KBM-7 (cell line): Measurements from ENCODE around the gene PTH2.
"Not testable (repeated sequence)": the region's sequence is repeated elsewhere in the genome, so short reads cannot be mapped to it uniquely, and the experiment has no call there.

Experiments used
- DNase-seq: peaks from one replicate; pipeline ENCODE4 v3.0.0-alpha.2; 2015
- in situ Hi-C: fragments of 300-500 bp; cut with MboI; formaldehyde crosslinking; loops from 2 replicates; pipeline ENCODE4 v1.14.3; 2020; ENCODE audit warnings: low sequenced_read_pairs, low pct_unique_long_range_greater_than_20kb, mixed read lengths

Gene PTH2

GRCh38 chr19:49423071-49423984 lies at the start of gene PTH2:
TSS of gene PTH2 (minus strand) at chr19:49423441. CDS start at chr19:49423339, 102 bp downstream.
- no peak for DNase-seq
- in situ Hi-C loops: no loop called here

- in situ Hi-C loops: no loop called here
- no peak for DNase-seq
These were observed 49.7 kb upstream of the PTH2 start for GRCh38 chr19:49472936-49473335.

GRCh38 chr19:49470615-49470978 lies 47.4 kb upstream of the PTH2 start:
- no peak for DNase-seq
- in situ Hi-C loops: no loop called here

GRCh38 chr19:49469828-49470614 lies 46.8 kb upstream of the PTH2 start:
- peak; percentile 57 for DNase-seq
- in situ Hi-C loops: no loop called here

- peak; percentile 53 for DNase-seq
- in situ Hi-C loops: no loop called here
These were observed 45.7 kb upstream of the PTH2 start for GRCh38 chr19:49468746-49469447.

- DNase-seq: no peak
- in situ Hi-C loops: no loop called here
These were observed 45.0 kb upstream of the PTH2 start for GRCh38 chr19:49468199-49468598.

- no peak for DNase-seq
- in situ Hi-C loops: no loop called here
These were observed 42.1 kb upstream of the PTH2 start for GRCh38 chr19:49465371-49465770.

- in situ Hi-C loops: no loop called here
These were observed 40.9 kb upstream of the PTH2 start for GRCh38 chr19:49463960-49464740.

GRCh38 chr19:49462492-49462891 lies 39.3 kb upstream of the PTH2 start:
- DNase-seq: no peak
- in situ Hi-C loops: no loop called here

More at GRCh38 chr19:49463960-49464740, 40.9 kb upstream of the PTH2 start:
- no peak for DNase-seq

- no peak for DNase-seq
- in situ Hi-C loops: no loop called here
These were observed 38.4 kb upstream of the PTH2 start for GRCh38 chr19:49461656-49462055.

- DNase-seq, in situ Hi-C loops: not testable (repeated sequence)
These were observed 37.9 kb upstream of the PTH2 start for GRCh38 chr19:49461130-49461529.

GRCh38 chr19:49459388-49459787 lies 36.1 kb upstream of the PTH2 start:
- DNase-seq: no peak
- in situ Hi-C loops: no loop called here

- no peak for DNase-seq
- in situ Hi-C loops: no loop called here
These were observed 35.3 kb upstream of the PTH2 start for GRCh38 chr19:49458567-49458903.

- in situ Hi-C loops: no loop called here
- DNase-seq: no peak
These were observed 33.1 kb upstream of the PTH2 start for GRCh38 chr19:49456326-49456725.

GRCh38 chr19:49455773-49456172 lies 32.5 kb upstream of the PTH2 start:
- no peak for DNase-seq
- in situ Hi-C loops: no loop called here

- in situ Hi-C loops: no loop called here
- no peak for DNase-seq
These were observed 30.6 kb upstream of the PTH2 start for GRCh38 chr19:49453757-49454240.

GRCh38 chr19:49453013-49453756 lies 29.9 kb upstream of the PTH2 start, which contains the start of gene ALDH16A1:
TSS of gene ALDH16A1 (plus strand) at chr19:49453225. CDS start at chr19:49453332, 107 bp downstream.
- peak; percentile 97 for DNase-seq
- in situ Hi-C loops: no loop called here
